ENCODE results near the gene BEAN1. TPM values are rescaled to one million over a fixed set of nuclear protein-coding genes. Genes with fewer than 3 reads are reported as not detected.
"Not testable (repeated sequence)": the region's sequence is repeated elsewhere in the genome, so short reads cannot be mapped to it uniquely, and the experiment has no call there.

BEAN1 gene
- total and polyA plus RNA-seq, 7 donors: 0.01 to 0.08 TPM; not detected in 5

DNA sequence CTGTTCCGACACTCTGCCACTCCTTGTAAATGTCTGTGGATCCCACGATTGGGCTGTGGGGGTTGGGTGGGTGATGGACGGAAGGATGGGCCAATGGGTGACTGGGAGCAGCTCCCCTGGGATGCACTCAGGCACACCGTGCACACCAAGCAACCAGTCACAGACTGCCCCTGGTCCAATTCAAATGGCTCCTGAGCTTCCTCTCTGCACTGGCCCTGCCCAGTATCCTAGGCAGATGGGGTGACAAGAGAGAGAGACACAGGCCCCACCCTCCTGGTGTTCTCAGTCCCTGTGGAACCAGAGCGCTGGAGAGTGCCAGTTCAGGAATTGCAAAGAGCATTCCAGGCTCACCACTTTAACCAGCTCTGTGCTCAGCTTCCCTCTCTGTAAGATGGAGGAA, 32.8 kb downstream of the BEAN1 start:
- no peaks in the 10 kb centered on the region for H3K36me3 ChIP-seq (ENCODE audit: insufficient read depth in 1 of 2, low read depth in 1 of 2)
- TF ChIP-seq, protein P1, sequence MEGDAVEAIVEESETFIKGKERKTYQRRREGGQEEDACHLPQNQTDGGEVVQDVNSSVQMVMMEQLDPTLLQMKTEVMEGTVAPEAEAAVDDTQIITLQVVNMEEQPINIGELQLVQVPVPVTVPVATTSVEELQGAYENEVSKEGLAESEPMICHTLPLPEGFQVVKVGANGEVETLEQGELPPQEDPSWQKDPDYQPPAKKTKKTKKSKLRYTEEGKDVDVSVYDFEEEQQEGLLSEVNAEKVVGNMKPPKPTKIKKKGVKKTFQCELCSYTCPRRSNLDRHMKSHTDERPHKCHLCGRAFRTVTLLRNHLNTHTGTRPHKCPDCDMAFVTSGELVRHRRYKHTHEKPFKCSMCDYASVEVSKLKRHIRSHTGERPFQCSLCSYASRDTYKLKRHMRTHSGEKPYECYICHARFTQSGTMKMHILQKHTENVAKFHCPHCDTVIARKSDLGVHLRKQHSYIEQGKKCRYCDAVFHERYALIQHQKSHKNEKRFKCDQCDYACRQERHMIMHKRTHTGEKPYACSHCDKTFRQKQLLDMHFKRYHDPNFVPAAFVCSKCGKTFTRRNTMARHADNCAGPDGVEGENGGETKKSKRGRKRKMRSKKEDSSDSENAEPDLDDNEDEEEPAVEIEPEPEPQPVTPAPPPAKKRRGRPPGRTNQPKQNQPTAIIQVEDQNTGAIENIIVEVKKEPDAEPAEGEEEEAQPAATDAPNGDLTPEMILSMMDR (IDR thresholded peaks at IDR 0.05): no peak
- WGBS, 3 donors: 37 to 44% (median 41%) methylated on average over 5 of the region's 5 CpGs
- no peak overlapping the region for H3K4me3 ChIP-seq
- intact Hi-C loops (cut with DNase I): no loop called here
- H3K9me3 ChIP-seq: no peaks in the 10 kb centered on the region
- H3K4me1 ChIP-seq: no peaks in the 10 kb centered on the region
- H3K27me3 ChIP-seq (ENCODE audit: insufficient read depth in 3 of 3, low read length in 2 of 3): peaks cover 0 to 23% (median 2%) of the 10 kb centered on the region in 3 donors
- DNase-seq (no peak), ATAC-seq (no peak)
- no peak overlapping the region for H3K27ac ChIP-seq

GRCh38 chr16:66460703-66461102, 33.6 kb downstream of the BEAN1 start:
- no peak for DNase-seq
- no peak overlapping the region for H3K4me3 ChIP-seq
- H3K4me1 ChIP-seq: no peaks in the 10 kb centered on the region
- WGBS, 3 donors: 81 to 90% (median 85%) methylated on average over 1 of the region's 1 CpG
- H3K9me3 ChIP-seq: no peaks in the 10 kb centered on the region
- ATAC-seq: no peak
- intact Hi-C loops (cut with DNase I): no loop called here
- no peaks in the 10 kb centered on the region for H3K36me3 ChIP-seq (ENCODE audit: insufficient read depth in 1 of 2, low read depth in 1 of 2)
- H3K27ac ChIP-seq: no peak overlapping the region
- peaks cover 0 to 23% (median 2%) of the 10 kb centered on the region in 3 donors for H3K27me3 ChIP-seq (ENCODE audit: insufficient read depth in 3 of 3, low read length in 2 of 3)
- TF ChIP-seq, protein P1 (IDR thresholded peaks at IDR 0.05): no peak

DNA sequence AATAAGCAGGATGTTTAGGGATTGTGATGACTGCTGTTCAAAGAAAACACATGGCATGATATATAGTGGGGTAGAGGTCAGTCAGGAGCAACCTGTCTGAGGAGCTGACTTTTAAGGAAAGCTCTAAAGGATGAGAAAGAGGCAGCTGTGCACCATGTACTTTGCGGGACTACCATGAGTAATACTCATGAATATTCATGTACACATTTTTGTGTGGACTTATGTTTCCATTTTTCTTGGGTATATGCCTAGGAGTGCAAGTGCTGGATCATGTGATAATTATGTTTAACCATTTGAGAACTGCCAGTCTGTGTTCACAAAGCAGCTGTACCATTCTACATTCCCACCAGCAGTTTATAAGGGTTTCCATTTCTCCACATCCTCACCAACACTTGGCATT, 35.8 kb downstream of the BEAN1 start:
- peaks cover 0 to 32% (median 3%) of the 10 kb centered on the region in 3 donors for H3K27me3 ChIP-seq (ENCODE audit: insufficient read depth in 3 of 3, low read length in 2 of 3)
- 21 to 40% (median 26%) methylated on average over 1 of the region's 1 CpG for WGBS, 3 donors
- no peaks in the 10 kb centered on the region for H3K9me3 ChIP-seq
- H3K36me3 ChIP-seq (ENCODE audit: insufficient read depth in 1 of 2, low read depth in 1 of 2): no peaks in the 10 kb centered on the region
- H3K27ac ChIP-seq: no peak overlapping the region
- TF ChIP-seq, protein P1 (IDR thresholded peaks at IDR 0.05): no peak
- no peaks in the 10 kb centered on the region for H3K4me1 ChIP-seq
- intact Hi-C loops (cut with DNase I): no loop called here
- no peak for ATAC-seq
- DNase-seq: no peak
- no peak overlapping the region for H3K4me3 ChIP-seq

- ATAC-seq; H3K27ac ChIP-seq; H3K4me1 ChIP-seq; H3K9me3 ChIP-seq; intact Hi-C loops (cut with DNase I); H3K36me3 ChIP-seq (ENCODE audit: insufficient read depth in 1 of 2, low read depth in 1 of 2); DNase-seq; H3K4me3 ChIP-seq: not testable (repeated sequence)
- peaks cover 0 to 12% (median 4%) of the 10 kb centered on the region in 3 donors for H3K27me3 ChIP-seq (ENCODE audit: insufficient read depth in 3 of 3, low read length in 2 of 3)
- 93 to 97% (median 96%) methylated on average over 6 of the region's 6 CpGs for WGBS, 3 donors
Observed at GRCh38 chr16:66465946-66466345, 38.9 kb downstream of the BEAN1 start.

- DNase-seq; H3K27me3 ChIP-seq (ENCODE audit: insufficient read depth in 3 of 3, low read length in 2 of 3); H3K4me1 ChIP-seq; H3K27ac ChIP-seq; H3K36me3 ChIP-seq (ENCODE audit: insufficient read depth in 1 of 2, low read depth in 1 of 2); H3K4me3 ChIP-seq; intact Hi-C loops (cut with DNase I); H3K9me3 ChIP-seq; ATAC-seq: not testable (repeated sequence)
- 91 to 97% (median 94%) methylated on average over 6 of the region's 6 CpGs for WGBS, 3 donors
Observed at GRCh38 chr16:66466636-66467035, 39.5 kb downstream of the BEAN1 start.

DNA sequence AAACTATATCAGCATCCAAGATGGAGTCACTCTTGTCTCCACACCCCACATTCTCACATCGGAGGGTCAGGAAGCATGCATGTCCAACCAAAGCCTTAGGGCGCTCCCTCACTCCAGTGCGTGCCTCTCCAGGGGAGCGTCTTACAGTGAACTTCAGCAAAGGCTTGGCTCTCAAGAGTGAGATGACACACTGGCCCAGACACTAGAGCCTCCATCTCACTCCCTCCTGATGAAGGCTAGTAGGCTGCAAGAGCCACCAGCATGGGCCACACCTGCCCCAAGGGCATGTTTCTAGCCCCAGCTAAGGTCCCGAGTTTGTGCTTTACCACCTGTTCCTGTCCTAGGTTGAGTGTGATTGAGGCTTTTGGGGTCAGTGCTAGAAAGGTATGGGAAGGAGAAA, 40.5 kb downstream of the BEAN1 start:
- Histone ChIP-seq H3K27me3 (ENCODE audit: insufficient read depth in 3 of 3, low read length in 2 of 3) (peaks cover 0 to 9% (median 2%) of the 10 kb centered on the region in 3 donors), H3K4me3 (no peak overlapping the region), H3K4me1 (no peaks in the 10 kb centered on the region), H3K9me3 (no peaks in the 10 kb centered on the region), H3K36me3 (ENCODE audit: insufficient read depth in 1 of 2, low read depth in 1 of 2) (no peaks in the 10 kb centered on the region), H3K27ac (no peak overlapping the region)
- intact Hi-C loops (cut with DNase I): no loop called here
- no peak for ATAC-seq
- TF ChIP-seq, protein P1 (IDR thresholded peaks at IDR 0.05): no peak
- WGBS, 3 donors: 90 to 93% (median 91%) methylated on average over 5 of the region's 5 CpGs
- DNase-seq: no peak
